Small intestine (tissue), 7 donors: ENCODE results near the gene GBP3. TPM values are rescaled to one million over a fixed set of nuclear protein-coding genes. Genes with fewer than 3 reads are reported as not detected.
"Not testable (repeated sequence)": the region's sequence is repeated elsewhere in the genome, so short reads cannot be mapped to it uniquely, and the experiment has no call there.

ENCODE experiments used
- DNase-seq, 2 donors: peaks; one replicate each; pipeline versions ENCODE4 v3.0.0 to v3.0.0-alpha.2; 2013
- FAIRE-seq: peaks from 2 replicates; lab custom pipeline; 2012; peaks lifted over from hg19 to GRCh38; lab: Jason Lieb, UNC
- H3K27ac ChIP-seq, 3 donors: one replicate each; pipeline ENCODE4 v1.5.1; 2013; ENCODE audit warnings: low read length in 2 of 3, mild to moderate bottlenecking in 2 of 3, control low read depth in 1 of 3, inconsistent platforms in 1 of 3, low read depth in 1 of 3, moderate library complexity in 1 of 3
- H3K27me3 ChIP-seq, 3 donors: one replicate each; pipeline ENCODE4 v1.6.1; 2013; ENCODE audit warnings: low read length in 3 of 3, inconsistent platforms in 1 of 3; ENCODE audit not compliant: control insufficient read depth in 3 of 3, insufficient read depth in 3 of 3
- H3K36me3 ChIP-seq, 3 donors: one replicate each; pipeline ENCODE4 v1.6.1; 2013; ENCODE audit warnings: low read length in 3 of 3, inconsistent platforms in 1 of 3, low read depth in 1 of 3, mild to moderate bottlenecking in 1 of 3, moderate library complexity in 1 of 3; ENCODE audit not compliant: control insufficient read depth in 3 of 3, insufficient read depth in 2 of 3
- H3K4me1 ChIP-seq, 3 donors: one replicate each; pipeline ENCODE4 v1.6.1; 2013; ENCODE audit warnings: low read length in 2 of 3, inconsistent platforms in 1 of 3, low read depth in 1 of 3, mild to moderate bottlenecking in 1 of 3, moderate library complexity in 1 of 3; ENCODE audit not compliant: control insufficient read depth in 3 of 3, insufficient read depth in 2 of 3
- H3K4me3 ChIP-seq, 3 donors: one replicate each; pipeline ENCODE4 v1.5.1; 2013; ENCODE audit warnings: low read length in 3 of 3, control low read depth in 1 of 3, inconsistent platforms in 1 of 3, low read depth in 1 of 3, mild to moderate bottlenecking in 1 of 3, moderate library complexity in 1 of 3
- H3K9me3 ChIP-seq, 2 donors: one replicate each; pipeline ENCODE4 v1.6.1; 2013; ENCODE audit warnings: low read depth in 1 of 2, low read length in 1 of 2; ENCODE audit not compliant: control insufficient read depth in 2 of 2, insufficient read depth in 1 of 2
- WGBS, 3 donors: extraction: QIAGEN DNeasy Blood & Tissue Kit; methylation state at CpG; one replicate each; pipeline ENCODE4 v1.1.7; 2013; 5-methylcytosine and 5-hydroxymethylcytosine counted together
- polyA plus RNA-seq, 4 donors: library from polyadenylated mRNA; stranded (reverse) in 3 of 4; unstranded in 1 of 4; fragments of 200-250 nt in 3 of 4; fragments of 120-200 nt in 1 of 4; gene quantifications; one replicate each; pipeline versions ENCODE4 v1.2.1 to v1.2.3, GENCODE V29; 2013
- donor health status: healthy with polysubstance abuse.
- donor health status: control.
- donor health status: control.
- donor health status: Bipolar disorder and iron deficiency.
- donor health status: healthy.

Gene GBP3
- polyA plus RNA-seq, 4 donors = 13.8 to 119 (median 46.5) TPM

GRCh38 chr1:88981506-88981905 lies 41.2 kb downstream of the GBP3 start:
- not testable (repeated sequence) for H3K27ac ChIP-seq, H3K9me3 ChIP-seq, DNase-seq, H3K4me3 ChIP-seq, FAIRE-seq, H3K27me3 ChIP-seq
- WGBS, 3 donors = 87 to 94% (median 89%) methylated on average over 2 of the region's 2 CpGs
- Histone ChIP-seq H3K4me1 (peaks cover 5 to 14% (median 9%) of the 10 kb centered on the region in 3 donors), H3K36me3 (peaks cover 0 to 20% (median 3%) of the 10 kb centered on the region in 3 donors)

- H3K36me3 ChIP-seq = peaks cover 0 to 18% (median 3%) of the 10 kb centered on the region in 3 donors
- H3K4me1 ChIP-seq = peaks cover 5 to 14% (median 9%) of the 10 kb centered on the region in 3 donors
Observed at GRCh38 chr1:88980870-88981269, 41.8 kb downstream of the GBP3 start.

GRCh38 chr1:88979749-88980116 lies 42.9 kb downstream of the GBP3 start:
- FAIRE-seq = no peak
- Histone ChIP-seq H3K4me1 (peaks cover 0 to 7% (median 4%) of the 10 kb centered on the region in 3 donors), H3K27me3 (no peaks in the 10 kb centered on the region), H3K36me3 (peaks cover 0 to 18% (median 3%) of the 10 kb centered on the region in 3 donors), H3K9me3 (no peaks in the 10 kb centered on the region), H3K4me3 (no peak overlapping the region), H3K27ac (no peak overlapping the region)
- no peak for DNase-seq

More at GRCh38 chr1:88980870-88981269, 41.8 kb downstream of the GBP3 start:
- no peaks in the 10 kb centered on the region for H3K9me3 ChIP-seq
- DNase-seq (no peak), FAIRE-seq (no peak)
- 19 to 59% (median 34%) methylated on average over 1 of the region's 1 CpG for WGBS, 3 donors
- no peaks in the 10 kb centered on the region for H3K27me3 ChIP-seq
- no peak overlapping the region for H3K27ac ChIP-seq
- H3K4me3 ChIP-seq = no peak overlapping the region

GRCh38 chr1:88979054-88979748 lies 43.5 kb downstream of the GBP3 start:
- peaks cover 0 to 18% (median 3%) of the 10 kb centered on the region in 3 donors for H3K36me3 ChIP-seq
- DNase-seq = no peak
- H3K4me3 ChIP-seq = no peak overlapping the region
- no peak overlapping the region for H3K27ac ChIP-seq
- H3K4me1 ChIP-seq = peaks cover 0 to 4% (median 1%) of the 10 kb centered on the region in 3 donors
- 65 to 81% (median 67%) methylated on average over 2 of the region's 2 CpGs for WGBS, 3 donors
- H3K9me3 ChIP-seq = no peaks in the 10 kb centered on the region
- no peaks in the 10 kb centered on the region for H3K27me3 ChIP-seq
- FAIRE-seq = no peak

GRCh38 chr1:88976235-88976634 lies 46.4 kb downstream of the GBP3 start:
- no peaks in the 10 kb centered on the region for H3K27me3 ChIP-seq
- peaks cover 0 to 4% (median 0%) of the 10 kb centered on the region in 3 donors for H3K4me1 ChIP-seq
- no peak overlapping the region for H3K27ac ChIP-seq
- WGBS, 3 donors = 97 to 99% (median 97%) methylated on average over 5 of the region's 5 CpGs
- no peaks in the 10 kb centered on the region for H3K9me3 ChIP-seq
- H3K36me3 ChIP-seq = peaks cover 0 to 9% (median 0%) of the 10 kb centered on the region in 3 donors
- H3K4me3 ChIP-seq = no peak overlapping the region
- DNase-seq = no peak
- FAIRE-seq = no peak

GRCh38 chr1:88974616-88975172 lies 48.0 kb downstream of the GBP3 start:
- not testable (repeated sequence) for FAIRE-seq, H3K27ac ChIP-seq, H3K27me3 ChIP-seq, DNase-seq, H3K9me3 ChIP-seq, H3K4me3 ChIP-seq, H3K36me3 ChIP-seq, H3K4me1 ChIP-seq
- WGBS, 3 donors = 87 to 91% (median 89%) methylated on average over 13 of the region's 13 CpGs

- Histone ChIP-seq H3K36me3 (peaks cover 0 to 7% (median 0%) of the 10 kb centered on the region in 3 donors), H3K9me3 (no peaks in the 10 kb centered on the region), H3K27me3 (no peaks in the 10 kb centered on the region), H3K27ac (no peak overlapping the region), H3K4me1 (no peaks in the 10 kb centered on the region), H3K4me3 (no peak overlapping the region)
- 16 to 31% (median 18%) methylated on average over 2 of the region's 2 CpGs for WGBS, 3 donors
- DNase-seq (peak; percentile 37 to 45), FAIRE-seq (no peak)
Observed at GRCh38 chr1:88973520-88974137, 49.0 kb downstream of the GBP3 start.

- no peak for FAIRE-seq
- Histone ChIP-seq H3K4me3 (no peak overlapping the region), H3K36me3 (peaks cover 5 to 15% (median 12%) of the 10 kb centered on the region in 3 donors), H3K27me3 (no peaks in the 10 kb centered on the region), H3K9me3 (no peaks in the 10 kb centered on the region), H3K27ac (no peak overlapping the region), H3K4me1 (no peaks in the 10 kb centered on the region)
- no peak for DNase-seq
Observed at GRCh38 chr1:88961647-88962275, 60.9 kb downstream of the GBP3 start.
